Measurements from ENCODE around the gene PCDHA5.
A peak's percentile ranks its signal among the peaks of the same experiment; 100 is the strongest.
"Not testable (repeated sequence)": the region's sequence is repeated elsewhere in the genome, so short reads cannot be mapped to it uniquely, and the experiment has no call there.

PCDHA5 gene

DNA sequence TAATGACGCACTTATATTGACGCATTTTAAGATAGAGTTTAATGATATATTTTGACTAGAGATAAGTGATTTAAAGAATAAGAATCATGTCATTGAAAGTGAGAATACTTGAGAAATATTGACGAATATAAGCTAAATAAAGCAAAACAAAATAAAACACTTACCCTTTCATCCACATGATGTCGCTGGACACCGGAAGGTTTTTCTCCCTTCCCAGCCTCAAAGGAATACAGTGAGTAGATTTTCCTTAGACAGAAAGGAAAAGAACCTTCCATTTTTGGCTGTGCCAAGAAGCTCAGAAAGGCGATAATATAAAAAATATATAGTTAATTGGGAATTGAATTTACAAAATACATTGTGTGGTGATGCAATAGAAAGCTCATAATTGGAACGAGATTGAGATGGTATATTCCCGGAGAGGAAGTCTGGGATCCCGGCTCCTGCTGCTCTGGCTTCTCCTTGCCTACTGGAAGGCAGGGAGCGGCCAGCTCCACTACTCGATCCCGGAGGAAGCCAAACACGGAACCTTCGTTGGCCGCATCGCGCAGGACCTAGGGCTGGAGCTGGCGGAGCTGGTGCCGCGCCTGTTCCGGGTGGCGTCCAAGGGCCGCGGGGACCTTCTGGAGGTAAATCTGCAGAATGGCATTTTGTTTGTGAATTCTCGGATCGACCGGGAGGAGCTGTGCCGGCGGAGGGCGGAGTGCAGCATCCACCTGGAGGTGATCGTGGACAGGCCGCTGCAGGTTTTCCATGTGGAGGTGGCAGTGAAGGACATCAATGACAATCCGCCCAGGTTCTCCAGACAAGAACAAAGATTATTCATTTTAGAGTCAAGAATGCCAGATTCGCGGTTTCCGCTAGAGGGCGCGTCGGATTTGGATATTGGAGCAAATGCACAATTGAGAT is at the start of gene PCDHA5:
Gene PCDHA5, plus strand, starts transcription at position 239 of the 906 bp plus-strand sequence.
- DNase-seq, result no peak

DNA sequence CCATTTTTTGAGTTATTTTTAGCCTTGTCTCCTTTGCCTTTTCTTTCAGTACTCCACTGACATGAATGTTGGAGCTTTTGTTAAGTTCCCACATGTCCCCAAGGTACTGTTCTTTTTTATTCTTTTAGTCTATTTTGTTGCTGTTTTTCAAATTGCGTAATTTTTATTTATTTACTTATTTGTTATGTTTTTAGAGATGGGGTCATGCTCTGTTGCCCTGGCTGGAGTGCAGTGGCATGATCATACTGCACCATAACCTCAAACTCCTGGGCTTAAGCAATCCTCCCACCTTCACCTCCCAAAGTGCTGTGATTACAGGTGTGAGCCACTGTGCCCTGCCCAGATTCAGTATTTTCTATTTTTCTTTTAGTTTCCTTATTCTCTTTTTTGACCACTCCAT is 40.9 kb upstream of the PCDHA5 start:
- no peak for DNase-seq

DNA sequence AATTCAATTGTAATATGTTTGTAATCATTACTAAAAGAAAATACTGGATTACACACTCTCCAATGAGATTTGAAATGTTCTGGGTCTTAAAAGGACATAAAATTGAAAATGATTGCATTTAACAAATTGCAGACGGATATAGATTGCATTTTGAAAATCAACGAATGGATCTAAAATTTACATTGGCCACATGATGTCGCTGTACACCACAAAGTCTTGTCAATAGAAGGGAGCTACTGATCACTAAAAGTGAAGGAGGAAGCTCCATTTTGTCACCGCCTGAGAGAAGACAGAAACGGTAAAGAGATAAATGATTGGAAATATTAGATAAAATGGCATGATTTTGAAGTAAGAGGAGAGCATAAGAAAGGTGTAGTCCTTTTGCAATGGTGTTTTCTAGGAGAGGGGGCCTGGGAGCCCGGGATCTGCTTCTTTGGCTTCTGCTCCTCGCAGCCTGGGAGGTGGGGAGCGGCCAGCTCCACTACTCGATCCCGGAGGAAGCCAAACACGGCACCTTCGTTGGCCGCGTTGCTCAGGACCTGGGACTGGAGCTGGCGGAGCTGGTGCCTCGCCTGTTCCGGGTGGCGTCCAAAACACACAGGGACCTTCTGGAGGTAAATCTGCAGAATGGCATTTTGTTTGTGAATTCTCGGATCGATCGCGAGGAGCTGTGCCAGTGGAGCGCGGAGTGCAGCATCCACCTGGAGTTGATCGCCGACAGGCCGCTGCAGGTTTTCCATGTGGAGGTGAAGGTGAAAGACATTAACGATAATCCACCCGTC is 35.3 kb upstream of the PCDHA5 start, which contains the start of gene PCDHA1:
Gene PCDHA1, plus strand, starts transcription at position 236 of the 782 bp plus-strand sequence.
- peak; percentile 54 for DNase-seq

DNA sequence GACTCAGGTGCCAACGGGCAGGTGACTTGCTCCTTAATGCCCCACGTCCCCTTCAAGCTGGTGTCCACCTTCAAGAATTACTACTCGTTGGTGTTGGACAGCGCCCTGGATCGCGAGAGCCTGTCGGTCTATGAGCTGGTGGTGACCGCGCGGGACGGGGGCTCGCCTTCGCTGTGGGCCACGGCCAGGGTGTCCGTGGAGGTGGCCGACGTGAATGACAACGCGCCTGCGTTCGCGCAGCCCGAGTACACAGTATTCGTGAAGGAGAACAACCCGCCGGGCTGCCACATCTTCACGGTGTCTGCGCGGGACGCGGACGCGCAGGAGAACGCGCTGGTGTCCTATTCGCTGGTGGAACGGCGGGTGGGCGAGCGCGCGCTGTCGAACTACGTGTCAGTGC is 34.0 kb upstream of the PCDHA5 start:
- not testable (repeated sequence) for DNase-seq

DNA sequence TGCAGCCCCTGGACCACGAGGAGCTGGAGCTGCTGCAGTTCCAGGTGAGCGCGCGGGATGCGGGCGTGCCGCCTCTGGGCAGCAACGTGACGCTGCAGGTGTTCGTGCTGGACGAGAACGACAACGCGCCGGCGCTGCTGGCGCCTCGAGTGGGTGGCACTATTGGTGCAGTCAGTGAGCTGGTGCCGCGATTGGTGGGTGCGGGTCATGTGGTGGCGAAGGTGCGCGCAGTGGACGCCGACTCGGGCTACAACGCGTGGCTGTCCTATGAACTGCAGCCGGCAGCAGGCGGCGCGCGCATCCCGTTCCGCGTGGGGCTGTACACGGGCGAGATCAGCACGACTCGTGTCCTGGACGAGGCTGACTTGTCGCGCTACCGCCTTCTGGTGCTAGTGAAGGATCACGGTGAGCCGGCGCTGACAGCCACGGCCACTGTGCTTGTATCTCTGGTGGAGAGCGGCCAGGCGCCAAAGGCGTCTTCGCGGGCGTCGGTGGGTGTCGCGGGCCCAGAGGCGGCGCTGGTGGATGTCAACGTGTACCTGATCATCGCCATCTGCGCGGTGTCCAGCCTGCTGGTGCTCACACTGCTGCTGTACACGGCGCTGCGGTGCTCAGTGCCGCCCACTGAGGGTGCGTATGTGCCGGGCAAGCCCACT is 33.4 kb upstream of the PCDHA5 start:
- DNase-seq, result not testable (repeated sequence)

DNA sequence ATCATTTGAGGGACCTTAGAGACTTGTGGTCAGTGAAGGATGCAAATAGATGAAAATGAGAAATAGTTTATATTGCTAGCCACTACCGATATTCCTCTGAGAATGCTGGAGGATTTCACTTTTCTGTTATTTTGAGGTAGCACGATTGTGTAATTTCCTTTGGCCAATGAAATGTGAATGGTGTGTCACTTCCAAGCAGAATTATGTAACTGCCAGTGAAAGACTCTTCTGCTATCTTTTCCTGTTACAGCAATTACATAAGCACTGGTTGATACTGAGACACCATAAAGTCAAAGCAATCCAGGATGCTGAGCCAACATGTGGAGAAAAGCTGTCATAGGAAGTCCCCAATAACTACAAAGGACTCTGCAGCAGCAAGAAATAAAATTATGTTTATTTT is 30.3 kb upstream of the PCDHA5 start:
- peak; percentile 93 for DNase-seq

DNA sequence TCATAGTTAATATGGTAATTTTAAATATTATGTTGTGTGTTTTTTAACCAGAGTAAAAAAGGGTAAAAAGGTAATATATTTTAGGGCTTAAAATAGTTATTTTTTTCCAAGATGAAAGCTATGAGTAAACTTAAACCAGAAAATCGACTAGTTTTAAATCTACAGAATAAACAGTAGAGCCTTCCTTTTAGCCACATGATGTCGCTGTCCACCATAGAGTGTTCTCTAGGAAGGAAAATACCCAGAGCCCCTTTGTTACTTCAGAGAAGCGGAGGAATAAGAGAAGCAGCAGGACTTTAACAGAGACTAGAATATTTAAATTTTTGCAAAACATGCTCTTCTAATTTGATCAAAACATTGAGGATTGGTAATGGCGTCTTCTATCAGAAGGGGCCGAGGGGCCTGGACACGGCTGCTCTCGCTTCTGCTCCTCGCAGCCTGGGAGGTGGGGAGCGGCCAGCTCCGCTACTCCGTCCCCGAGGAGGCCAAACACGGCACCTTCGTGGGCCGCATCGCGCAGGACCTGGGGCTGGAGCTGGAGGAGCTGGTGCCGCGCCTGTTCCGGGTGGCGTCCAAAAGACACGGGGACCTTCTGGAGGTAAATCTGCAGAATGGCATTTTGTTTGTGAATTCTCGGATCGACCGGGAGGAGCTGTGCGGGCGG is 26.7 kb upstream of the PCDHA5 start, which contains the start of gene PCDHA2:
Gene PCDHA2, plus strand, starts transcription at position 258 of the 664 bp plus-strand sequence.
- DNase-seq, result no peak

DNA sequence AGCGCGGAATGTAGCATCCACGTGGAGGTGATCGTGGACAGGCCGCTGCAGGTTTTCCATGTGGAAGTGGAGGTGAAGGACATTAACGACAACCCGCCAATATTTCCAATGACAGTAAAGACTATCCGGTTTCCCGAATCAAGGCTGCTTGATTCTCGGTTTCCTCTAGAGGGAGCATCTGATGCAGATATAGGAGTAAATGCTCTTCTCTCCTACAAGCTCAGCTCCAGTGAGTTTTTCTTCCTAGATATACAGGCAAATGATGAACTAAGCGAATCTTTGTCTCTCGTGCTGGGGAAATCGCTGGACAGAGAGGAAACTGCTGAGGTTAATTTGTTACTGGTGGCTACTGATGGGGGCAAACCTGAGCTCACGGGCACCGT is 26.2 kb upstream of the PCDHA5 start:
- DNase-seq, result no peak

DNA sequence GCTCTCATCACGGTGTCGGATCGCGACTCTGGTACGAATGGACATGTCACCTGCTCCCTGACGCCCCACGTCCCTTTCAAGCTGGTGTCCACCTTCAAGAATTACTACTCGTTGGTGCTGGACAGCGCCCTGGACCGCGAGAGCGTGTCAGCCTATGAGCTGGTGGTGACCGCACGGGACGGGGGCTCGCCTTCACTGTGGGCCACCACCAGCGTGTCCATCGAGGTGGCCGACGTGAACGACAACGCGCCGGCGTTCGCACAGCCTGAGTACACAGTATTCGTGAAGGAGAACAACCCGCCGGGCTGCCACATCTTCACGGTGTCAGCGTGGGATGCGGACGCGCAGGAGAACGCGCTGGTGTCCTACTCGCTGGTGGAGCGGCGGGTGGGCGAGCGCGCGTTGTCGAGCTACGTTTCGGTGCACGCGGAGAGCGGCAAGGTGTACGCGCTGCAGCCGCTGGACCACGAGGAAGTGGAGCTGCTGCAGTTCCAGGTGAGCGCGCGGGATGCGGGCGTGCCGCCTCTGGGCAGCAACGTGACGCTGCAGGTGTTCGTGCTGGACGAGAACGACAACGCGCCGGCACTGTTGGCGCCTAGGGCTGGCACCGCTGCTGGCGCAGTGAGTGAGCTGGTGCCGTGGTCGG is 25.2 kb upstream of the PCDHA5 start:
- not testable (repeated sequence) for DNase-seq

DNA sequence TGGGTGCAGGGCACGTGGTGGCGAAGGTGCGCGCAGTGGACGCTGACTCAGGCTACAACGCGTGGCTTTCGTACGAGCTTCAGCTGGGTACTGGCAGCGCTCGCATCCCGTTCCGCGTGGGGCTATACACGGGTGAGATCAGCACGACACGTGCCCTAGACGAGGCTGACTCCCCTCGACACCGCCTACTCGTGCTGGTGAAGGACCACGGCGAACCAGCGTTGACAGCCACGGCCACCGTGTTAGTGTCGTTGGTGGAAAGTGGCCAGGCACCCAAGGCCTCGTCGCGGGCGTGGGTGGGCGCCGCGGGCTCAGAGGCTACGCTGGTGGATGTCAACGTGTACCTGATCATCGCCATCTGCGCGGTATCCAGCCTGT is 24.7 kb upstream of the PCDHA5 start:
- no peak for DNase-seq

DNA sequence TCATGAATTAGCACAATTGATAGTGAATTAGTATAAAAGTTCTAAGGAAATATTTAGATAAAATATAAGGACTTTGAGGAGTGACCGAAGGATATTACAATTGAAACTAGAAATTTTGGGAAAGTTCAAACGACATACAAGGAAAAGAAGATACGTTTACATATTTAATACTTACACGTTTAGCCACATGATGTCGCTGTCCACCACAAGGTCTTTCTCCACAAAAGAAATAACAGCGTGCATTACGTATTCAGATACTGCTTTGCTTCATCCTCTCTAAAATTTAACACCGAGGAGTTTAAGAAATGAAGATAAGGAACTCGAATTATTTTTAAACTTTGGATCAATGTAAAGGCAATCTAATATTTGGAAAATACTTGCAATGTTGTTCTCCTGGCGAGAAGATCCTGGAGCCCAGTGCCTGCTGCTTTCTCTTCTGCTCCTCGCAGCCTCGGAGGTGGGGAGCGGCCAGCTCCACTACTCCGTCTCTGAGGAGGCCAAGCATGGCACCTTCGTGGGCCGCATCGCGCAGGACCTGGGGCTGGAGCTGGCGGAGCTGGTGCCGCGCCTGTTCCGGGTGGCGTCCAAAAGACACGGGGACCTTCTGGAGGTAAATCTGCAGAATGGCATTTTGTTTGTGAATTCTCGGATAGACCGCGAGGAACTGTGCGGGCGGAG is 20.5 kb upstream of the PCDHA5 start, which contains the start of gene PCDHA3:
Gene PCDHA3, plus strand, starts transcription at position 242 of the 678 bp plus-strand sequence.
- DNase-seq, result no peak

DNA sequence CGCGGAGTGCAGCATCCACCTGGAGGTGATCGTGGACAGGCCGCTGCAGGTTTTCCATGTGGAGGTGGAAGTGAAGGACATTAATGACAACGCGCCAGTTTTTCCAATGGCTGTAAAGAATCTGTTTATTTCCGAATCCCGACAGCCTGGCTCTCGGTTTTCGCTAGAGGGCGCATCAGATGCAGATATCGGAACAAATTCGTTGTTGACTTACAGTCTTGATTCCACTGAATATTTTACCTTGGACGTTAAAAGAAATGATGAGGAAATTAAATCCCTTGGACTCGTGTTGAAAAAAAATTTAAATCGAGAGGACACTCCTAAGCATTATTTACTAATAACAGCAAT is 19.9 kb upstream of the PCDHA5 start:
- no peak for DNase-seq

DNA sequence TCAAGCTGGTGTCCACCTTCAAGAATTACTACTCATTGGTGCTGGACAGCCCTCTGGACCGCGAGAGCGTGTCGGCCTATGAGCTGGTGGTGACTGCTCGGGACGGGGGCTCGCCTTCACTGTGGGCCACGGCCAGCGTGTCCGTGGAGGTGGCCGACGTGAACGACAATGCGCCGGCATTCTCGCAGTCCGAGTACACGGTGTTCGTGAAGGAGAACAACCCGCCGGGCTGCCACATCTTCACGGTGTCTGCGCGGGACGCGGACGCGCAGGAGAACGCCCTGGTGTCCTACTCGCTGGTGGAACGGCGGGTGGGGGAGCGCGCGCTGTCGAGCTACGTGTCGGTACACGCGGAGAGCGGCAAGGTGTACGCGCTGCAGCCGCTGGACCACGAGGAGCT is 19.0 kb upstream of the PCDHA5 start:
- not testable (repeated sequence) for DNase-seq

DNA sequence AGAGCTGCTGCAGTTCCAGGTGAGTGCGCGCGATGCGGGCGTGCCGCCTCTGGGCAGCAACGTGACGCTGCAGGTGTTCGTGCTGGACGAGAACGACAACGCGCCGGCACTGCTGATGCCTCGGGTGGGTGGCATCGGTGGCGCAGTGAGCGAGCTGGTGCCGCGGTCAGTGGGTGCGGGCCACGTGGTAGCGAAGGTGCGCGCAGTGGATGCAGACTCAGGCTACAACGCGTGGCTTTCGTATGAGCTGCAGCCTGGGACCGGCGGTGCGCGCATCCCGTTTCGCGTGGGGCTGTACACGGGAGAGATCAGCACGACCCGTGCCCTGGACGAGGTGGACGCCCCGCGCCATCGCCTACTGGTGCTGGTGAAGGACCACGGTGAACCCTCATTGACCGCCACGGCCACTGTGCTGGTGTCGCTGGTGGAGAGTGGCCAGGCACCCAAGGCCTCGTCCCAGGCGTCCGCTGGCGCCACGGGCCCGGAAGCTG is 18.6 kb upstream of the PCDHA5 start:
- DNase-seq, result no peak

DNA sequence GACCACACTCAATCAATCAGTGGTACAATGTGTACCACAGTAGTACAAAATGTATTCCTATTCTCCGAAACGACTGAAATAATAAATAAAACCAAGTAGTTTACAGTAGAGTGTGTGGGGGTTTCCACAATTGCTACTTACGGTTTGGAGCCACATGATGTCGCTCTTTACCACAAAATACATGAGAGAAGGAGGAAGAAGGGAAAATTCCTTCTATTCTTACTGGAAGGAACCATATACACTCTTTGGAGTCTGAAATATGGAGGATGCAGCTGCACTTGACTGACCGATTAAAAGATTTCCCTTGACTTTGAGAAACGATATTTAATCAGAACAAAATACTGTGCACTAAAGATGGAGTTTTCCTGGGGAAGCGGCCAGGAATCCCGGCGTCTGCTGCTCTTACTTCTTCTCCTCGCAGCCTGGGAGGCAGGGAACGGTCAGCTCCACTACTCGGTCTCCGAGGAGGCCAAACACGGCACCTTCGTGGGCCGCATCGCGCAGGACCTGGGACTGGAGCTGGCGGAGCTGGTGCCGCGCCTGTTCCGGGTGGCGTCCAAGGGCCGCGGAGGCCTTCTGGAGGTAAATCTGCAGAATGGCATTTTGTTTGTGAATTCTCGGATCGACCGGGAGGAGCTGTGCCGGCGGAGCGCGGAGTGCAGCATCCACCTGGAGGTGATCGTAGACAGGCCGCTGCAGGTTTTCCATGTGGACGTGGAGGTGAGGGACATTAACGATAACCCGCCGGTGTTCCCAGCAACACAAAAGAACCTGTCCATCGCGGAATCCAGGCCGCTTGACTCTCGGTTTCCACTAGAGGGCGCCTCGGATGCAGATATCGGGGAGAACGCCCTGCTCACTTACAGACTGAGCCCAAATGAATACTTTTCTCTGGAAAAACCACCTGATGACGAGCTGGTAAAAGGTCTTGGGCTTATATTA is 14.3 kb upstream of the PCDHA5 start, which contains the start of gene PCDHA4:
Gene PCDHA4, plus strand, starts transcription at position 235 of the 942 bp plus-strand sequence.
- DNase-seq, result no peak

DNA sequence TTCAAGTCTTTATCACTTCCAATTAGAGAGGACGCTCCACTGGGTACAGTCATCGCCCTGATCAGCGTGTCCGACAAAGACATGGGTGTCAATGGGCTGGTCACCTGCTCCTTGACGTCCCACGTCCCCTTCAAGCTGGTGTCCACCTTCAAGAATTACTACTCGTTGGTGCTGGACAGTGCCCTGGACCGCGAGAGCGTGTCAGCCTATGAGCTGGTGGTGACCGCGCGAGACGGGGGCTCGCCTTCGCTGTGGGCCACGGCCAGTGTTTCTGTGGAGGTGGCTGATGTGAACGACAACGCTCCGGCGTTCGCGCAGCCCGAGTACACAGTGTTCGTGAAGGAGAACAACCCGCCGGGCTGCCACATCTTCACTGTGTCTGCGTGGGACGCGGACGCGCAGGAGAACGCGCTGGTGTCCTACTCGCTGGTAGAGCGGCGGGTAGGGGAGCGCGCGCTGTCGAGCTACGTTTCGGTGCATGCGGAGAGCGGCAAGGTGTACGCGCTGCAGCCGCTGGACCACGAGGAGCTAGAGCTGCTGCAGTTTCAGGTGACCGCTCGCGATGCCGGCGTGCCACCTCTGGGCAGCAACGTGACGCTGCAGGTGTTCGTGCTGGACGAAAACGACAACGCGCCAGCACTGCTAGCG is 13.0 kb upstream of the PCDHA5 start:
- DNase-seq, result not testable (repeated sequence)

DNA sequence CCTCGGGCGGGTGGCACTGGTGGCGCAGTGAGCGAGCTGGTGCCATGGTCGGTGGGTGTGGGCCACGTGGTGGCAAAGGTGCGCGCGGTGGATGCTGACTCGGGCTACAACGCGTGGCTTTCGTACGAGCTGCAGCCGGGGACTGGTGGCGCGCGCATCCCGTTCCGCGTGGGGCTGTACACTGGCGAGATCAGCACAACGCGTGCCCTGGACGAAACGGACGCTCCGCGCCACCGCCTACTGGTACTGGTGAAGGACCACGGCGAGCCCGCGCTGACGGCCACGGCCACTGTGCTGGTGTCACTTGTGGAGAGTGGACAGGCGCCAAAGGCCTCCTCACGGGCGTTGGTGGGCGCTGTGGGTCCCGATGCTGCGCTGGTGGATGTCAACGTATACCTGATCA is 12.5 kb upstream of the PCDHA5 start:
- DNase-seq, result no peak

DNA sequence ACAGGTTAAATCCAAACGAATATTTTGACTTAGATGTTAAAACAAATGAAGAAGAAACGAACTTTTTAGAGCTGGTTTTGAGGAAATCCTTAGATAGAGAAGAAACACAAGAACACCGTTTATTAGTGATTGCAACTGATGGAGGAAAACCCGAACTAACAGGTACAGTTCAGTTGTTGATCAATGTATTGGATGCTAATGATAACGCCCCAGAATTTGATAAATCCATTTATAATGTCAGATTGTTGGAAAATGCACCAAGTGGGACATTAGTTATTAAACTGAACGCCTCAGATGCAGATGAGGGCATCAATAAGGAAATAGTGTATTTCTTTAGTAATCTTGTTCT is 842 bp downstream of the PCDHA5 start:
- no peak for DNase-seq

DNA sequence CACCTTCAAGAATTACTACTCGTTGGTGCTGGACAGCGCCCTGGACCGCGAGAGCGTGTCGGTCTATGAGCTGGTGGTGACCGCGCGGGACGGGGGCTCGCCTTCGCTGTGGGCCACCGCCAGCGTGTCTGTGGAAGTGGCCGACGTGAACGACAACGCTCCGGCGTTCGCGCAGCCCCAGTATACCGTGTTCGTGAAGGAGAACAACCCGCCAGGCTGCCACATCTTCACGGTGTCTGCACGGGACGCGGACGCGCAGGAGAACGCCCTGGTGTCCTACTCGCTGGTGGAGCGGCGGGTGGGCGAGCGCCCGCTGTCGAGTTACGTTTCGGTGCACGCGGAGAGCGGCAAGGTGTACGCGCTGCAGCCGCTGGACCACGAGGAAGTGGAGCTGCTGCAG is 1.6 kb downstream of the PCDHA5 start:
- not testable (repeated sequence) for DNase-seq

DNA sequence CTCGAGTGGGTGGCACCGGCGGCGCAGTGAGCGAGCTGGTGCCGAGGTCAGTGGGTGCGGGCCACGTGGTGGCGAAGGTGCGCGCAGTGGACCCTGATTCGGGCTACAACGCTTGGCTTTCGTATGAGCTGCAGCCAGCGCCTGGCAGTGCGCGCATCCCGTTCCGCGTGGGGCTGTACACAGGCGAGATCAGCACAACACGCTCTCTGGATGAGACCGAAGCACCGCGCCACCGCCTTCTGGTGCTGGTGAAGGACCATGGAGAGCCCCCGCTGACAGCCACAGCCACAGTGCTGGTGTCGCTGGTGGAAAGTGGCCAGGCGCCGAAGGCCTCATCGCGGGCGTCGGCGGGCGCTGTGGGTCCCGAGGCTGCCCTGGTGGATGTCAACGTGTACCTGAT is 2.1 kb downstream of the PCDHA5 start:
- no peak for DNase-seq
